ENCODE data around the gene OR52R1. TPM values are rescaled to one million over a fixed set of nuclear protein-coding genes. Genes with fewer than 3 reads are reported as not detected.

Gene OR52R1

DNA sequence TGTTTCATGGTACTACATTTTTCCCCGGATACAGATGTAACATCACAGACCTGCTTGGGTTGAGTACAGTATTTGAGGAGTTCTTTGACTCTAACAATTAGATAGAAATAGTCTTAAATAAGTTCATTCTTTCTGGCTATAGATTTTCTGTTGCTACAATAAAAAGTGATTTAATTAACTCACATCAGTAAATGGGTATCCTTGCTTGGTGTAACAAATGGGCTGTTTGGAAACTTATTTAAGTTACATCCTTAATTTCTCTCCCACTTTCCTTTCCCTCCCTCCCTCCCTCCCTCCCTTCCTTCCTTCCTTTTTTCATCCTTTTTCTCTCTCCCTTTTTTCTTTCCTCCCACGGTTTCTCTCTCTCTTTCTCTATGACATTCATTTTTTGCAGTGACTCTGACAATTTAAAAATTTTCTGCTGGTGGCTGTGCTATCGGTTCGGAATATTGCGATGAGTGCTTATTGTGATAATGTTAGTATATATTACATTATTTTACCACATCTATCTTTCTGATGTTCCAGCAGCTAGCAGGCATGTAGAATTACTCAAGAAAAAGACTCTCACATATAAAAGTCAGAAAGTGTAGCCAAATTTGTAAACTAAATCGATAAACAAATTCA, 37.6 kb downstream of the OR52R1 start:
- Histone ChIP-seq H2BK5ac (ENCODE audit: low read length) (no peak overlapping the region), H4K5ac (ENCODE audit: low read length) (no peak overlapping the region), H3K27ac (ENCODE audit: low read depth, low read length) (no peak overlapping the region), H2BK120ac (ENCODE audit: low read depth, low read length) (no peak overlapping the region), H3K79me1 (ENCODE audit: low read length) (no peaks in the 10 kb centered on the region), H2BK15ac (replicated peaks; ENCODE audit: low read depth) (no peak overlapping the region), H3K4me3 (ENCODE audit: low read length) (no peak overlapping the region), H3K56ac (ENCODE audit: low read length) (no peak overlapping the region), H3K79me2 (ENCODE audit: control insufficient read depth, insufficient read depth, low read length) (no peaks in the 10 kb centered on the region), H3K4ac (ENCODE audit: low read depth, low read length) (no peak overlapping the region), H3K9ac (ENCODE audit: low read length) (no peak overlapping the region), H4K8ac (ENCODE audit: low read depth, low read length) (no peak overlapping the region), H3K23ac (ENCODE audit: low read length) (no peak overlapping the region), H3K36me3 (ENCODE audit: control insufficient read depth, insufficient read depth, low read length) (no peaks in the 10 kb centered on the region), H3K27me3 (ENCODE audit: insufficient read depth, low read length, poor library complexity) (no peaks in the 10 kb centered on the region), H2AK5ac (ENCODE audit: low read length) (no peak overlapping the region), H3K4me2 (ENCODE audit: low read length) (no peak overlapping the region), H3K4me1 (ENCODE audit: control insufficient read depth, low read depth, low read length) (no peaks in the 10 kb centered on the region), H3K18ac (ENCODE audit: low read length) (no peak overlapping the region)
- WGBS (ENCODE audit: extremely low coverage, insufficient coverage, low lambda C conversion rate) = no CpG with 5 or more reads among the region's 6 CpGs
- no peak for DNase-seq

DNA sequence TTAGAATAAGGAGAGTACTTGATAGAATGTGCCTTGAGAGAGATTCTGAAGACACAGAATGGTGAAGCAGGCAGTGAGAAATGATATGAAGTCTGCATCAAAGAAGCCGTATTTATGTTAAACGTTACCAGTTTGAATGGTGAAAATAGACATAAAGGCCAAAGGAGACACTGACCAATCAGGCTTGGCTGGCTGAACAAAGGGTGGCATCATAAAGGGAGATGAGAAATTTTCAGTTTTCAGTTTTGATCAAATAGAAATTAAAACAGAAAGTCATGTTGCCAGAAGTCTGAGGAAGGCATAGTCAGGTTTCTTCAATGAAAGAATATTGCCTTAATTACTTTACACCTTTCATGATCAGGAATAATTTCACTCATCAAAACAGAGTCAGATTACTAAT, 41.1 kb downstream of the OR52R1 start:
- Histone ChIP-seq H3K4ac (ENCODE audit: low read depth, low read length) (no peak overlapping the region), H3K36me3 (ENCODE audit: control insufficient read depth, insufficient read depth, low read length) (no peaks in the 10 kb centered on the region), H3K27me3 (ENCODE audit: insufficient read depth, low read length, poor library complexity) (no peaks in the 10 kb centered on the region), H3K27ac (ENCODE audit: low read depth, low read length) (no peak overlapping the region), H2BK120ac (ENCODE audit: low read depth, low read length) (no peak overlapping the region), H3K79me2 (ENCODE audit: control insufficient read depth, insufficient read depth, low read length) (no peaks in the 10 kb centered on the region), H3K56ac (ENCODE audit: low read length) (no peak overlapping the region), H3K79me1 (ENCODE audit: low read length) (no peaks in the 10 kb centered on the region), H3K23ac (ENCODE audit: low read length) (no peak overlapping the region), H4K5ac (ENCODE audit: low read length) (no peak overlapping the region), H2BK15ac (replicated peaks; ENCODE audit: low read depth) (no peak overlapping the region), H2BK5ac (ENCODE audit: low read length) (no peak overlapping the region), H2AK5ac (ENCODE audit: low read length) (no peak overlapping the region), H3K4me3 (ENCODE audit: low read length) (no peak overlapping the region), H4K8ac (ENCODE audit: low read depth, low read length) (no peak overlapping the region), H3K4me1 (ENCODE audit: control insufficient read depth, low read depth, low read length) (no peaks in the 10 kb centered on the region), H3K4me2 (ENCODE audit: low read length) (no peak overlapping the region), H3K9ac (ENCODE audit: low read length) (no peak overlapping the region), H3K18ac (ENCODE audit: low read length) (no peak overlapping the region)
- DNase-seq = no peak
- WGBS (ENCODE audit: extremely low coverage, insufficient coverage, low lambda C conversion rate) = no CpG with 5 or more reads among the region's 2 CpGs

Small RNA genes within 50 kb of the gene (small RNA-seq; reads per million reads assigned to genes)
- gene RF00091 (ENCODE audit: insufficient read depth) = not detected
